Measurements from ENCODE around the gene CFL2. TPM values are rescaled to one million over a fixed set of nuclear protein-coding genes. Genes with fewer than 3 reads are reported as not detected.
"Not testable (repeated sequence)": the region's sequence is repeated elsewhere in the genome, so short reads cannot be mapped to it uniquely, and the experiment has no call there.

Gene CFL2
- polyA plus RNA-seq, 3 donors = 2.0 to 3.8 (median 3.5) TPM

DNA sequence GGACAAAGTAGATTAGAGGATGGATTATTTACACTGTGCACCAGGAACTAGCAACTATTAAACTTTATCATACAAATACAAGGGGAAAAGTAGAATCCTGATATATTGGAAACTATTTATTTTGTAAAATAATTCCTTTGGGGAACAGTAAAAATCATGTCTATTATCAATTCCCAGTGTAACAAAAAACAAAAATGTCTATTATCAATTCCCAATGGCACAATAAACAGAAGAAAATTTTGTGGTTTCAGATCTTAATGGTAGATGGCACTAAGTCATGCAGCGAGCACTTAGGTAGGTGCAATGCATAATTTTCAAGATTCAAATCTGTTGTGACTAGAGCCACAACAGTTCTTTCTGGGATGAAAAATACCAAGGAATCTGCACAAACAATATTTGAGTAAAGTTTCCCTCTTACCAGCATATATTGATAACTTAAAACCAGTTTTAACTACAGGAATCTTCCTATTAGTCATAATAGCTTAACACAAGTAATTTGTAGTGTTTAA lies 13.7 kb downstream of the CFL2 start:
- Histone ChIP-seq H3K9me3 (replicated peaks in 1 of 2; ENCODE audit: control insufficient read depth in 1 of 2, insufficient read depth in 1 of 2, low read length in 2 of 2) (no peaks in the 10 kb centered on the region), H3K4me3 (replicated peaks in 1 of 3; ENCODE audit: low read depth in 2 of 3, low read length in 3 of 3) (no peak overlapping the region), H3K4me1 (ENCODE audit: control insufficient read depth in 1 of 2, insufficient read depth in 2 of 2, low read length in 2 of 2) (no peaks in the 10 kb centered on the region), H3K79me2 (ENCODE audit: insufficient read depth, low read length) (no peaks in the 10 kb centered on the region), H3K4me2 (replicated peaks; ENCODE audit: extremely low read depth, low read length, poor library complexity, severe bottlenecking) (no peak overlapping the region), H3K36me3 (replicated peaks in 1 of 2; ENCODE audit: control insufficient read depth in 1 of 2, insufficient read depth in 2 of 2, low read length in 2 of 2) (no peaks in the 10 kb centered on the region), H4K20me1 (ENCODE audit: insufficient read depth, low read length) (no peaks in the 10 kb centered on the region), H3K9ac (ENCODE audit: insufficient read depth, low read length, poor library complexity, severe bottlenecking) (no peak overlapping the region), H3K27ac (ENCODE audit: low read depth in 1 of 2, low read length in 2 of 2) (no peak overlapping the region), H3K27me3 (ENCODE audit: control insufficient read depth in 2 of 2, insufficient read depth in 2 of 2, low read length in 2 of 2) (no peaks in the 10 kb centered on the region), H2AFZ (ENCODE audit: insufficient read depth, low read depth, low read length, poor library complexity, severe bottlenecking) (no peak overlapping the region)
- no CpG with 5 or more reads among the region's 1 CpG for WGBS (ENCODE audit: insufficient coverage)
- H3K4me3 Mint-ChIP-seq = no peak overlapping the region
- no peaks in the 10 kb centered on the region for H3K4me1 Mint-ChIP-seq
- H3K36me3 Mint-ChIP-seq = no peaks in the 10 kb centered on the region
- intact Hi-C loops (cut with micrococcal nuclease) = no loop called here
- H3K27me3 Mint-ChIP-seq (ENCODE audit: low read depth in 3 of 3) = peaks cover 0 to 2% (median 0%) of the 10 kb centered on the region in 3 donors
- no peaks in the 10 kb centered on the region for H3K9me3 Mint-ChIP-seq
- DNase-seq = no peak
- H3K27ac Mint-ChIP-seq = no peak overlapping the region
- TF ChIP-seq, protein P1, sequence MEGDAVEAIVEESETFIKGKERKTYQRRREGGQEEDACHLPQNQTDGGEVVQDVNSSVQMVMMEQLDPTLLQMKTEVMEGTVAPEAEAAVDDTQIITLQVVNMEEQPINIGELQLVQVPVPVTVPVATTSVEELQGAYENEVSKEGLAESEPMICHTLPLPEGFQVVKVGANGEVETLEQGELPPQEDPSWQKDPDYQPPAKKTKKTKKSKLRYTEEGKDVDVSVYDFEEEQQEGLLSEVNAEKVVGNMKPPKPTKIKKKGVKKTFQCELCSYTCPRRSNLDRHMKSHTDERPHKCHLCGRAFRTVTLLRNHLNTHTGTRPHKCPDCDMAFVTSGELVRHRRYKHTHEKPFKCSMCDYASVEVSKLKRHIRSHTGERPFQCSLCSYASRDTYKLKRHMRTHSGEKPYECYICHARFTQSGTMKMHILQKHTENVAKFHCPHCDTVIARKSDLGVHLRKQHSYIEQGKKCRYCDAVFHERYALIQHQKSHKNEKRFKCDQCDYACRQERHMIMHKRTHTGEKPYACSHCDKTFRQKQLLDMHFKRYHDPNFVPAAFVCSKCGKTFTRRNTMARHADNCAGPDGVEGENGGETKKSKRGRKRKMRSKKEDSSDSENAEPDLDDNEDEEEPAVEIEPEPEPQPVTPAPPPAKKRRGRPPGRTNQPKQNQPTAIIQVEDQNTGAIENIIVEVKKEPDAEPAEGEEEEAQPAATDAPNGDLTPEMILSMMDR (IDR thresholded peaks at IDR 0.05) = no peak

DNA sequence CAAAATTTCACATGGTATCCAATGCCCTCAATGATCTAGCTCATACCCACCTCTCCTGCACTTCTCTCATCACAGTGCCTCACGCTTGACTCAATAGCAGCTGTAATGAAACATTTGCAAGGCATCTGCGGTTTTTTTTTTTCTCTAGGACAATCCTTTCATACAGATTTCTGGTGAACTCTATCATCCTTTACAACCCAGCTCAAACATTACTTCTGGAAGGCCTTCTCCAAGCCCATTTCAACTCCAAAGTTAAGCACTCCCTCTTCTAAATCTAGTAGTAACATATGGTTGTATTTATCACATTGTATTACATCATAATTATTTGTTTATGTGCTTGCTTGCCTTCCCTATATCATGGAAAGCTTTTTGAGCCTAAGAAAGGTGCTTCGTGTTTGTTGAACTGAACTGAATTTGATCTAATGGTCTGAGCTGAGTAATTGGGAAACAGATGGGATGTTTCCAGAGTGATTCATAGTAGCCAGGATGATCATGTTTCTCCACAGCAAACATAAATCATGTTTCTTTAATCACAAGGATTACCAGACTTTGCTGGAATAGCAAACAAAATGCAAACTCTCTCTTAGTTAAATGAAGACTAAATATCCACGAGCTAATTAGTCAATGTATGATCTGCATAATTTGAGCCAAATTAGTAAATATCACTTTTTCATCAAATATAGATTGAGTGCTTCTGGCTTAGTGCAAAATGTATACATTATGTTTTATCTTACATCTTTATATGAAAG lies 14.3 kb downstream of the CFL2 start:
- TF ChIP-seq, protein P1 (IDR thresholded peaks at IDR 0.05) = no peak
- intact Hi-C loops (cut with micrococcal nuclease) = no loop called here
- H3K27ac Mint-ChIP-seq = no peak overlapping the region
- Histone ChIP-seq H2AFZ (ENCODE audit: insufficient read depth, low read depth, low read length, poor library complexity, severe bottlenecking) (no peak overlapping the region), H3K79me2 (ENCODE audit: insufficient read depth, low read length) (no peaks in the 10 kb centered on the region), H4K20me1 (ENCODE audit: insufficient read depth, low read length) (no peaks in the 10 kb centered on the region), H3K36me3 (replicated peaks in 1 of 2; ENCODE audit: control insufficient read depth in 1 of 2, insufficient read depth in 2 of 2, low read length in 2 of 2) (no peaks in the 10 kb centered on the region), H3K27ac (ENCODE audit: low read depth in 1 of 2, low read length in 2 of 2) (no peak overlapping the region), H3K4me3 (replicated peaks in 1 of 3; ENCODE audit: low read depth in 2 of 3, low read length in 3 of 3) (no peak overlapping the region), H3K9ac (ENCODE audit: insufficient read depth, low read length, poor library complexity, severe bottlenecking) (no peak overlapping the region), H3K9me3 (replicated peaks in 1 of 2; ENCODE audit: control insufficient read depth in 1 of 2, insufficient read depth in 1 of 2, low read length in 2 of 2) (no peaks in the 10 kb centered on the region), H3K4me1 (ENCODE audit: control insufficient read depth in 1 of 2, insufficient read depth in 2 of 2, low read length in 2 of 2) (no peaks in the 10 kb centered on the region), H3K27me3 (ENCODE audit: control insufficient read depth in 2 of 2, insufficient read depth in 2 of 2, low read length in 2 of 2) (no peaks in the 10 kb centered on the region), H3K4me2 (replicated peaks; ENCODE audit: extremely low read depth, low read length, poor library complexity, severe bottlenecking) (no peak overlapping the region)
- H3K4me3 Mint-ChIP-seq = no peak overlapping the region
- H3K4me1 Mint-ChIP-seq = no peaks in the 10 kb centered on the region
- H3K36me3 Mint-ChIP-seq = no peaks in the 10 kb centered on the region
- H3K27me3 Mint-ChIP-seq (ENCODE audit: low read depth in 3 of 3) = peaks cover 0 to 2% (median 1%) of the 10 kb centered on the region in 3 donors
- no peaks in the 10 kb centered on the region for H3K9me3 Mint-ChIP-seq
- 100% methylated on average over 2 of the region's 4 CpGs for WGBS (ENCODE audit: insufficient coverage)
- DNase-seq = no peak

DNA sequence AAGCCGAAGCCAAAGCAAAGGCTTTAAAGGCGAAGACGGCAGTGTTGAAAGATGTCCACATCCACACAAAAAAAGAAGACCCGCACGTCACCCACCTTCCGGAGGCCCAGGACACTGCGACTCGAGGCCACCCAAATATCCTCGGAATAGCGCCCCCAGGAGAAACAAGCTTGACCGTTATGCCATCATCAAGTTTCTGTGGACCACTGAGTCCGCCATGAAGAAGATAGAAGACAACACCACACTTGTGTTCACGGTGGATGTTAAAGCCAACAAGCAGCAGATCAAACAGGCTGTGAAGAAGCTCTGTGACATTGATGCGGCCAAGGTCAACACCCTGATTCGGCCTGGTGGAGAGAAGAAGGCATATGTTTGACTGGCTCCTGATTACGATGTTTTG lies 20.2 kb downstream of the CFL2 start:
- 97% methylated on average over 10 of the region's 16 CpGs for WGBS (ENCODE audit: insufficient coverage)
- intact Hi-C loops (cut with micrococcal nuclease); H3K79me2 ChIP-seq (ENCODE audit: insufficient read depth, low read length); H3K4me1 ChIP-seq (ENCODE audit: control insufficient read depth in 1 of 2, insufficient read depth in 2 of 2, low read length in 2 of 2); H3K27me3 Mint-ChIP-seq (ENCODE audit: low read depth in 3 of 3); H3K9ac ChIP-seq (ENCODE audit: insufficient read depth, low read length, poor library complexity, severe bottlenecking); H3K4me2 ChIP-seq (replicated peaks; ENCODE audit: extremely low read depth, low read length, poor library complexity, severe bottlenecking); H3K36me3 Mint-ChIP-seq; H3K4me1 Mint-ChIP-seq; H3K9me3 Mint-ChIP-seq; DNase-seq; H2AFZ ChIP-seq (ENCODE audit: insufficient read depth, low read depth, low read length, poor library complexity, severe bottlenecking); H3K4me3 Mint-ChIP-seq; H3K9me3 ChIP-seq (replicated peaks in 1 of 2; ENCODE audit: control insufficient read depth in 1 of 2, insufficient read depth in 1 of 2, low read length in 2 of 2); H3K27me3 ChIP-seq (ENCODE audit: control insufficient read depth in 2 of 2, insufficient read depth in 2 of 2, low read length in 2 of 2); H3K36me3 ChIP-seq (replicated peaks in 1 of 2; ENCODE audit: control insufficient read depth in 1 of 2, insufficient read depth in 2 of 2, low read length in 2 of 2); H4K20me1 ChIP-seq (ENCODE audit: insufficient read depth, low read length); H3K27ac ChIP-seq (ENCODE audit: low read depth in 1 of 2, low read length in 2 of 2); H3K27ac Mint-ChIP-seq; H3K4me3 ChIP-seq (replicated peaks in 1 of 3; ENCODE audit: low read depth in 2 of 3, low read length in 3 of 3): not testable (repeated sequence)
